OCI-LY1 (cell line): ENCODE measurements around the gene KPNA1.

Experiments used
- H2AFZ ChIP-seq: fragments of 200-600 bp; sonication (generic), shearing (Covaris generic); 2 replicates; pipeline ENCODE4 v1.6.0; 2014; ENCODE audit warnings: antibody characterized with exemption, mild to moderate bottlenecking, low read length
- H3F3A ChIP-seq: fragments of 200-600 bp; sonication (generic), shearing (Covaris generic); 2 replicates; pipeline ENCODE4 v1.6.0; 2014; ENCODE audit warnings: mild to moderate bottlenecking, antibody characterized with exemption, low read length, moderate library complexity; ENCODE audit not compliant: insufficient read depth
- H3K27ac ChIP-seq: fragments of 200-600 bp; sonication (generic); 2 replicates; pipeline ENCODE4 v1.5.1; 2014; ENCODE audit warnings: low read length, mixed run types, mild to moderate bottlenecking, low read depth; ENCODE audit not compliant: poor library complexity, severe bottlenecking
- H3K27me3 ChIP-seq: fragments of 200-600 bp; sonication (generic); 2 replicates; pipeline ENCODE4 v1.6.0; 2014; ENCODE audit warnings: antibody characterized with exemption, mild to moderate bottlenecking, low read length, moderate library complexity; ENCODE audit not compliant: insufficient read depth
- H3K36me3 ChIP-seq: fragments of 200-600 bp; sonication (generic); 2 replicates; pipeline ENCODE4 v1.6.1; 2014; ENCODE audit warnings: mild to moderate bottlenecking, antibody characterized with exemption, low read length, moderate library complexity, mixed read lengths; ENCODE audit not compliant: insufficient read depth
- H3K4me1 ChIP-seq: fragments of 200-600 bp; sonication (generic); 2 replicates; pipeline ENCODE4 v1.5.1; 2014; ENCODE audit warnings: mild to moderate bottlenecking, low read length, moderate library complexity; ENCODE audit not compliant: insufficient read depth, severe bottlenecking
- H3K4me2 ChIP-seq: fragments of 200-600 bp; sonication (generic), shearing (Covaris generic); 2 replicates; pipeline ENCODE4 v1.6.1; 2014; ENCODE audit warnings: low read length
- H3K4me3 ChIP-seq: fragments of 200-600 bp; sonication (generic); 2 replicates; pipeline ENCODE4 v1.5.1; 2014; ENCODE audit warnings: low read length, low read depth, mild to moderate bottlenecking, mixed read lengths; ENCODE audit not compliant: poor library complexity, severe bottlenecking
- H3K79me2 ChIP-seq: fragments of 200-600 bp; shearing (Covaris generic); 2 replicates; pipeline ENCODE4 v1.6.1; 2016; ENCODE audit warnings: mixed run types, low read length, mixed read lengths; ENCODE audit not compliant: insufficient read depth
- H3K9ac ChIP-seq: fragments of 200-600 bp; sonication (generic), shearing (Covaris generic); 2 replicates; pipeline ENCODE4 v1.6.1; 2014; ENCODE audit warnings: mild to moderate bottlenecking, low read length, mixed read lengths
- H3K9me2 ChIP-seq: fragments of 200-600 bp; sonication (generic), shearing (Covaris generic); 2 replicates; pipeline ENCODE4 v1.6.1; 2014; ENCODE audit warnings: low read depth, mild to moderate bottlenecking, low read length, mixed read lengths
- H3K9me3 ChIP-seq: fragments of 200-600 bp; shearing (Covaris generic); 2 replicates; pipeline ENCODE4 v1.6.1; 2014; ENCODE audit warnings: low read length, mixed read lengths
- H4K20me1 ChIP-seq: fragments of 200-600 bp; sonication (generic), shearing (Covaris generic); 2 replicates; pipeline ENCODE4 v1.6.0; 2016; ENCODE audit warnings: mild to moderate bottlenecking, low read length; ENCODE audit not compliant: insufficient read depth
- CTCF ChIP-seq: fragments of 200-600 bp; sonication (generic), shearing (Covaris generic); IDR thresholded peaks from 2 replicates; pipeline ENCODE4 v1.5.1; 2017; ENCODE audit warnings: mild to moderate bottlenecking, antibody characterized with exemption, low read length, moderate library complexity, mixed read lengths
- EZH2 ChIP-seq: fragments of 200-600 bp; sonication (generic), shearing (Covaris generic); IDR thresholded peaks from 2 replicates; pipeline ENCODE4 v1.8.0; 2017; ENCODE audit warnings: borderline replicate concordance, mixed run types, mild to moderate bottlenecking, antibody characterized with exemption, low read length, moderate library complexity, mixed read lengths

The KPNA1 gene

GRCh38 chr3:122461806-122462205, 52.9 kb downstream of the KPNA1 start:
- no peaks in the 10 kb centered on the region for H3K79me2 ChIP-seq
- no peaks in the 10 kb centered on the region for H3K4me1 ChIP-seq
- H3K9me2 ChIP-seq: no peaks in the 10 kb centered on the region
- H3K4me3 ChIP-seq: no peak overlapping the region
- peaks cover 72% of the 10 kb centered on the region; the same call in 1 of the 2 replicates for H3K36me3 ChIP-seq
- H3K27me3 ChIP-seq: no peaks in the 10 kb centered on the region
- H3K27ac ChIP-seq: no peak overlapping the region
- no peaks in the 10 kb centered on the region for H3K9me3 ChIP-seq
- H2AFZ ChIP-seq: no peak overlapping the region
- H3F3A ChIP-seq: no peaks in the 10 kb centered on the region
- no peak for TF ChIP-seq CTCF
- no peak for TF ChIP-seq EZH2
- no peak overlapping the region for H3K9ac ChIP-seq
- H3K4me2 ChIP-seq: no peak overlapping the region
- no peaks in the 10 kb centered on the region for H4K20me1 ChIP-seq

DNA sequence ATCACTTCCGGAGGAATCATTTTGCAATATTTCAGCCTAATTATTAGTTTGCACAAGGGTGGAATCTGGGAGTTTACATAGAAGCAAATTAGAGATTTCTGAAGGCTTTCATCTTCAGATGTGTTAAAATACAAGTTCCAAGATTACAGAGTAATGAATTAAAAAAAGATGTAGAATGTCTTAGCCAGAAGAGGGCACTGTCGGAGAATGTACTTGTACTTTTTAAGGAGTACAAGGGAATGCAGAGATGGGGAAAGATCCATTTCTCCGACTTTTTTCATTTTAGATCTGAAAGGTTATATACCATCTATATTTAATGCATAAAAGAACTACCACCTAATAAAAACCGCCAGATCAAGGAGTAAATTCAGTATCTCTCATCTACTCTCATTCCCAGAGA, 55.7 kb downstream of the KPNA1 start:
- H3K9me2 ChIP-seq: no peaks in the 10 kb centered on the region
- H4K20me1 ChIP-seq: no peaks in the 10 kb centered on the region
- H3K9ac ChIP-seq: no peak overlapping the region
- H2AFZ ChIP-seq: no peak overlapping the region
- no peak overlapping the region for H3K27ac ChIP-seq
- H3K27me3 ChIP-seq: no peaks in the 10 kb centered on the region
- peaks cover 70% of the 10 kb centered on the region for H3K36me3 ChIP-seq
- H3K4me2 ChIP-seq: no peak overlapping the region
- H3F3A ChIP-seq: no peaks in the 10 kb centered on the region
- no peak for TF ChIP-seq EZH2
- TF ChIP-seq CTCF: peak; percentile 69
- H3K79me2 ChIP-seq: no peaks in the 10 kb centered on the region
- no peak overlapping the region for H3K4me3 ChIP-seq
- H3K9me3 ChIP-seq: no peaks in the 10 kb centered on the region
- H3K4me1 ChIP-seq: no peaks in the 10 kb centered on the region

DNA sequence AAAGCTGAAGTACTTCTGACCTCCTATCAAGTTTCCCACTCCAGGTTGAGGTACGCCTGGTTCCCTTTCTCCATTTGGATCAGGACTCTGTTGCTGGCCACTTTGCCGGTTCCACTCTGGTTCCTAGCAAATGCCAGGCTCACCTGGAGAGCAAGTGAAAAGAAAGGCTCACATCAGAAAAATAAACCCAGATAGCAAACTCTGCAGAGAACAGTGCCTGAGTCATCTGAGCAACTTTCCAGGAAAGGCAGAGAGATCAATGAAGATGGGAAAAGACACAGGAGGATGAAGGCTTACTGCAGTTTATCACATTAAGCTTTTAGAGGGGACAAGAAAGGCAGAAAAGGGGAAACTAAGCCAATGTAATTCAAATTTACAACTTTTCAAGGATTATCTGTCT, 57.0 kb downstream of the KPNA1 start:
- H3K4me1 ChIP-seq: no peaks in the 10 kb centered on the region
- H3K9me2 ChIP-seq: no peaks in the 10 kb centered on the region
- H4K20me1 ChIP-seq: no peaks in the 10 kb centered on the region
- no peak overlapping the region for H3K9ac ChIP-seq
- H3F3A ChIP-seq: no peaks in the 10 kb centered on the region
- no peaks in the 10 kb centered on the region for H3K9me3 ChIP-seq
- peaks cover 73% of the 10 kb centered on the region for H3K36me3 ChIP-seq
- H3K4me3 ChIP-seq: no peak overlapping the region
- H3K27ac ChIP-seq: no peak overlapping the region
- TF ChIP-seq EZH2 (no peak), CTCF (no peak)
- no peak overlapping the region for H2AFZ ChIP-seq
- H3K79me2 ChIP-seq: no peaks in the 10 kb centered on the region
- no peak overlapping the region for H3K4me2 ChIP-seq
- no peaks in the 10 kb centered on the region for H3K27me3 ChIP-seq
